ENCODE results near the gene LSAMP. TPM values are rescaled to one million over a fixed set of nuclear protein-coding genes. Genes with fewer than 3 reads are reported as not detected.

The LSAMP gene
- total RNA-seq, 1 experiment from 2014 or later = 0.90 TPM

DNA sequence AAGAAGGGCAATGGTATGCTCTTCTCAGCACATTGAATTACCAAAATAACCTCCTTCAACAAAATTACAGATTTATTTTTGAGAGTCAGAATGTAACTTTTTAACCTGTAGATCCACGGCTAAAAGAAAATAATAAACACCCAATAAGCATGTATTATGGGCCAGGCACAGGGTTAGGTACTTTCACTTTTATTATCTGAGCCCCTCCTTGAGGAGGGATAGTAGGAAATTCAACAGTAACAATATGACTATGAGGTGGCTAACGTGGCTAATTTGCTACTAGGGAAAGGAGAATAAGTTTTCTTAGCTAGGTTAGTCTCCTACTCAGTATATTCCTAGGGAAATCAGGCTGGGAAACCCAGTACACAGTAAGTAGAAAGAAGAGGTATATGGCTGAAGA is 515.1 kb downstream of the LSAMP start:
- H3K14ac ChIP-seq (ENCODE audit: insufficient read depth, low read length) = no peak overlapping the region
- H2BK120ac ChIP-seq (ENCODE audit: low read depth, low read length, poor library complexity, severe bottlenecking) = no peak overlapping the region
- no peak overlapping the region for H3T11ph ChIP-seq (ENCODE audit: low read length)
- H3K79me1 ChIP-seq (ENCODE audit: insufficient read depth, low read depth, low read length, poor library complexity, severe bottlenecking) = no peaks in the 10 kb centered on the region
- peaks cover 4 to 12% of the 10 kb centered on the region in 2 experiments; a peak in 3 of 4 replicates for H3K4me1 Mint-ChIP-seq
- WGBS (ENCODE audit: extremely low coverage, insufficient read length, low lambda C conversion rate) = no CpG with 5 or more reads among the region's 2 CpGs
- no peak overlapping the region for H2BK15ac ChIP-seq (ENCODE audit: low read depth, low read length)
- no peak overlapping the region for H3K27ac ChIP-seq (ENCODE audit: insufficient read length, low read depth, low read length)
- no peaks in the 10 kb centered on the region for H3K9me3 Mint-ChIP-seq
- H2AK5ac ChIP-seq (ENCODE audit: insufficient read length, low read length) = no peak overlapping the region
- no peak overlapping the region for H4K5ac ChIP-seq (ENCODE audit: insufficient read length, low read depth, low read length)
- H4K20me1 ChIP-seq (ENCODE audit: control insufficient read depth, insufficient read depth, insufficient read length) = no peaks in the 10 kb centered on the region
- H3K4me1 ChIP-seq (ENCODE audit: insufficient read depth, low read length) = no peaks in the 10 kb centered on the region
- no peaks in the 10 kb centered on the region for H3K27me3 Mint-ChIP-seq (ENCODE audit: low read depth)
- H3K27ac Mint-ChIP-seq = no peak overlapping the region
- no peak overlapping the region for H3K56ac ChIP-seq (ENCODE audit: insufficient read length, low read depth, low read length)
- no peak overlapping the region for H3K4me2 ChIP-seq (ENCODE audit: insufficient read depth, insufficient read length, low read length)
- H3K9me3 ChIP-seq (ENCODE audit: control insufficient read depth, low read depth, low read length) = no peaks in the 10 kb centered on the region
- no peak overlapping the region for H2BK20ac ChIP-seq (ENCODE audit: low read depth, low read length, poor library complexity, severe bottlenecking)
- H4K8ac ChIP-seq (replicated peaks; ENCODE audit: insufficient read length, low read depth, low read length) = no peak overlapping the region
- H2AFZ ChIP-seq (ENCODE audit: low read length) = no peak overlapping the region
- H2BK5ac ChIP-seq (ENCODE audit: insufficient read length, low read length) = no peak overlapping the region
- H3K23ac ChIP-seq (ENCODE audit: insufficient read length, low read depth, low read length) = no peak overlapping the region
- TF ChIP-seq, protein P1, sequence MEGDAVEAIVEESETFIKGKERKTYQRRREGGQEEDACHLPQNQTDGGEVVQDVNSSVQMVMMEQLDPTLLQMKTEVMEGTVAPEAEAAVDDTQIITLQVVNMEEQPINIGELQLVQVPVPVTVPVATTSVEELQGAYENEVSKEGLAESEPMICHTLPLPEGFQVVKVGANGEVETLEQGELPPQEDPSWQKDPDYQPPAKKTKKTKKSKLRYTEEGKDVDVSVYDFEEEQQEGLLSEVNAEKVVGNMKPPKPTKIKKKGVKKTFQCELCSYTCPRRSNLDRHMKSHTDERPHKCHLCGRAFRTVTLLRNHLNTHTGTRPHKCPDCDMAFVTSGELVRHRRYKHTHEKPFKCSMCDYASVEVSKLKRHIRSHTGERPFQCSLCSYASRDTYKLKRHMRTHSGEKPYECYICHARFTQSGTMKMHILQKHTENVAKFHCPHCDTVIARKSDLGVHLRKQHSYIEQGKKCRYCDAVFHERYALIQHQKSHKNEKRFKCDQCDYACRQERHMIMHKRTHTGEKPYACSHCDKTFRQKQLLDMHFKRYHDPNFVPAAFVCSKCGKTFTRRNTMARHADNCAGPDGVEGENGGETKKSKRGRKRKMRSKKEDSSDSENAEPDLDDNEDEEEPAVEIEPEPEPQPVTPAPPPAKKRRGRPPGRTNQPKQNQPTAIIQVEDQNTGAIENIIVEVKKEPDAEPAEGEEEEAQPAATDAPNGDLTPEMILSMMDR (conservative IDR thresholded peaks at IDR 0.05) = no peak
- H3K18ac ChIP-seq (ENCODE audit: insufficient read length, low read depth, low read length) = no peak overlapping the region
- H3K4me3 Mint-ChIP-seq = no peak overlapping the region
- H3K23me2 ChIP-seq (ENCODE audit: insufficient read length, low read depth, low read length, poor library complexity, severe bottlenecking) = no peaks in the 10 kb centered on the region
- no peaks in the 10 kb centered on the region for H3K27me3 ChIP-seq (ENCODE audit: insufficient read depth, low read length)
- no peaks in the 10 kb centered on the region for H3K79me2 ChIP-seq (ENCODE audit: insufficient read depth, low read length)
- H2BK12ac ChIP-seq (ENCODE audit: insufficient read length, low read depth, low read length) = no peak overlapping the region
- H3K9ac ChIP-seq (ENCODE audit: extremely low read depth, insufficient read length, low read length) = no peak overlapping the region
- DNase-seq = no peak
- no peak overlapping the region for H3K4ac ChIP-seq (ENCODE audit: low read depth, low read length)
- no peaks in the 10 kb centered on the region for H3K36me3 Mint-ChIP-seq (ENCODE audit: insufficient read depth in 1 of 3, low read depth in 3 of 3)
- no peak overlapping the region for H4K91ac ChIP-seq (ENCODE audit: insufficient read length, low read depth, low read length)
